Thyroid gland (tissue), 4 donors: ENCODE results near the gene STK32B.

Experiments
- POLR2A ChIP-seq, 2 donors: fragments of 450-650 bp; IDR thresholded peaks; one replicate each; pipeline ENCODE4 v1.6.1; 2017; ENCODE audit warnings: antibody characterized with exemption in 2 of 2, mild to moderate bottlenecking in 2 of 2, moderate library complexity in 1 of 2
- TF ChIP-seq, protein P1 (sequence below), 6 experiments: fragments of 200-600 bp in 3 of 6; fragments of 450-650 bp in 3 of 6; sonication (generic) in 3 of 6; IDR thresholded peaks; one replicate each; pipeline ENCODE4 v1.5.1; 2016 to 2019; ENCODE audit warnings: antibody characterized with exemption in 6 of 6, mild to moderate bottlenecking in 2 of 6, inconsistent platforms in 1 of 6, moderate library complexity in 1 of 6

DNA sequence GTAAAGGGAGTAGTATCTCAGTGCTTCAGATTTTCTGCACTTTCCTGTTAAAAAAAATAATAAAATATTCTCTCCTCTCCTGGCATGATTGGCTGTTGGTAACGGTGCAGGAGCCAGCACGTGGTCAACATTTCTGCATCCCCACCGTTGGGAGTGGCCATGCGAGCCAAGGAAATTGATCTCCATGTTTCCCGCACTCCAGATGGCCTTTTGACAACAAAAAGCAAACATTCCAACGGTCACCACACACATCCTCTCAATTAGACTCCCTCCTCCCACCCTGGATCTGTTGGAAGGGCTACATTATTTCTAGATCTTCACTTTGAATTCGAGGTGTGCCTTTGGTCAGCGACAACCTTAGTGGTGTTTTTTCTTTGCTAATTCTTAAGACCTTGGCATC, 45.0 kb downstream of the STK32B start:
- TF ChIP-seq, protein P1, sequence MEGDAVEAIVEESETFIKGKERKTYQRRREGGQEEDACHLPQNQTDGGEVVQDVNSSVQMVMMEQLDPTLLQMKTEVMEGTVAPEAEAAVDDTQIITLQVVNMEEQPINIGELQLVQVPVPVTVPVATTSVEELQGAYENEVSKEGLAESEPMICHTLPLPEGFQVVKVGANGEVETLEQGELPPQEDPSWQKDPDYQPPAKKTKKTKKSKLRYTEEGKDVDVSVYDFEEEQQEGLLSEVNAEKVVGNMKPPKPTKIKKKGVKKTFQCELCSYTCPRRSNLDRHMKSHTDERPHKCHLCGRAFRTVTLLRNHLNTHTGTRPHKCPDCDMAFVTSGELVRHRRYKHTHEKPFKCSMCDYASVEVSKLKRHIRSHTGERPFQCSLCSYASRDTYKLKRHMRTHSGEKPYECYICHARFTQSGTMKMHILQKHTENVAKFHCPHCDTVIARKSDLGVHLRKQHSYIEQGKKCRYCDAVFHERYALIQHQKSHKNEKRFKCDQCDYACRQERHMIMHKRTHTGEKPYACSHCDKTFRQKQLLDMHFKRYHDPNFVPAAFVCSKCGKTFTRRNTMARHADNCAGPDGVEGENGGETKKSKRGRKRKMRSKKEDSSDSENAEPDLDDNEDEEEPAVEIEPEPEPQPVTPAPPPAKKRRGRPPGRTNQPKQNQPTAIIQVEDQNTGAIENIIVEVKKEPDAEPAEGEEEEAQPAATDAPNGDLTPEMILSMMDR (IDR thresholded peaks at IDR 0.05) = no peak
- no peak for TF ChIP-seq POLR2A (IDR thresholded peaks at IDR 0.05)
